HG03442 (cell line): ENCODE measurements around the gene NFIX.

Experiments
- ATAC-seq: cut with Tn5 transposase; IDR thresholded peaks from one replicate; pipeline ENCODE4 v1.9.1; 2021; ENCODE audit warnings: mild to moderate bottlenecking, moderate library complexity; ENCODE audit not compliant: unreplicated experiment

The NFIX gene

GRCh38 chr19:12987190-12987589 is 8.1 kb upstream of the NFIX start:
- no peak for ATAC-seq

- no peak for ATAC-seq
These were observed 7.5 kb upstream of the NFIX start for GRCh38 chr19:12987781-12988180.

GRCh38 chr19:12990431-12990830 is 4.8 kb upstream of the NFIX start:
- no peak for ATAC-seq

- no peak for ATAC-seq
These were observed 4.4 kb upstream of the NFIX start for GRCh38 chr19:12990853-12991252.

GRCh38 chr19:12991296-12991695 is 4.0 kb upstream of the NFIX start:
- ATAC-seq, result no peak

GRCh38 chr19:12992729-12993128 is 2.5 kb upstream of the NFIX start:
- ATAC-seq, result no peak

- ATAC-seq, result no peak
These were observed 1.7 kb upstream of the NFIX start for GRCh38 chr19:12993562-12993961.

- no peak for ATAC-seq
These were observed 526 bp downstream of the NFIX start for GRCh38 chr19:12995596-12996405.

GRCh38 chr19:12996406-12997094 is 1.3 kb downstream of the NFIX start:
- ATAC-seq, result no peak

GRCh38 chr19:12997179-12997966 is 2.1 kb downstream of the NFIX start:
- ATAC-seq, result no peak

GRCh38 chr19:12997967-12998940 is 3.0 kb downstream of the NFIX start:
- ATAC-seq, result no peak

- no peak for ATAC-seq
These were observed 5.9 kb downstream of the NFIX start for GRCh38 chr19:13001166-13001501.

GRCh38 chr19:13001502-13002165 is 6.4 kb downstream of the NFIX start:
- no peak for ATAC-seq

GRCh38 chr19:13002166-13002898 is 7.1 kb downstream of the NFIX start:
- no peak for ATAC-seq

- no peak for ATAC-seq
These were observed 7.8 kb downstream of the NFIX start for GRCh38 chr19:13003081-13003480.

- no peak for ATAC-seq
These were observed 9.0 kb downstream of the NFIX start for GRCh38 chr19:13004273-13004672.

- no peak for ATAC-seq
These were observed 10.0 kb downstream of the NFIX start for GRCh38 chr19:13005253-13005652.

- no peak for ATAC-seq
These were observed 10.6 kb downstream of the NFIX start for GRCh38 chr19:13005861-13006370.
